T follicular helper cell (primary cell): ENCODE data around the gene SLC40A1.

ENCODE experiments used
- DNase-seq: peaks from one replicate; pipeline ENCODE4 v3.0.0-alpha.2; 2020; ENCODE audit warnings: low read depth

Gene SLC40A1

GRCh38 chr2:189599245-189599644 lies 18.7 kb upstream of the SLC40A1 start:
- no peak for DNase-seq

- DNase-seq: no peak
Observed at GRCh38 chr2:189595417-189595816, 14.8 kb upstream of the SLC40A1 start.

GRCh38 chr2:189594305-189594704 lies 13.7 kb upstream of the SLC40A1 start:
- no peak for DNase-seq

DNA sequence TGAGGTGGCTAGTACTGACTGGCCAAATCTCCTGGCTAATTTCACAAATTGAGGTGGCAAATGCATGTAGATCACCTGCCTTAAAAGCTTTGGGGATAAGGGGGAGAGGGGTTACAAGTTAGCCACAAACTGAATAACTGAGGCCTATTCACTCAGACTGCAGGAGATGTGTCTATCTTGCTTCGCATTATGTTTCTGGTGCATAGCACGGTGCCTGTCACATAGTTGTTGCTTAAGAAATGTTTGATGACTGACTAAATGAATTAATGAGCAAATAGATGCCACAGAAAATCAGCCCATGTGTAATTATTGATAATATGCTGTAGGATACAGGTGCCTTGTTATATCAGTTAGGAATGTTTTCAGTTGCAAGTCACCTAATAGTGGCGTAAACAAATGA lies 12.5 kb upstream of the SLC40A1 start:
- no peak for DNase-seq

DNA sequence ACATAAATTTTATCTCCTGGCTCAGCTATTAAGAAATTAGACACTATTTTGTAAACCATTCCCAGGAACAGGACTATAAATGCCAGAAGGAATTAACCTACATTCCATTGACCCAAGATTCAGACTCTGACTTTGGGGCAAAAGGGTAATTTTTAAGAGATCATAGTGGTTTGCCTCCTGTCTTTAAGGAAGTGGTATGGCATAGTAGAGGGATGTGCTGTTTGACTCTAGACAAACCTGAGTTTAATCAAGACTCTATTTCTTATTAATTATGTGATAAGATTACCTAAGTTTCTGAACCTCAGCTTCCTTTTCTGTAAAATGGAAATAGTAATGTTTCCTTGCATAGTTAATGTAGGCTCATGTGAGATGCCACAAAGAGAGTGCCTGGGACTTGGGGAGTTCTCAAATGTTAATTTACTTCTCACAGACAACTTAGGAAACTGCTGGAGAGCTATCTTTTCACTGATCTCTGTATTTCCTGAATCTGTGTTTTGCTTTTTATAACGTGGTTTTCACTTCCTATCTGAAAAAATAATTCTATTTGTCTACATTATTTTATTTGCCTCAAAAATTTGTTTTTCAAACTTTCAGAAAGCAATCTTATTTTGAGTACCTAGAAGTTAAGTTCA lies 11.9 kb upstream of the SLC40A1 start:
- no peak for DNase-seq

GRCh38 chr2:189587780-189588179 lies 7.2 kb upstream of the SLC40A1 start:
- no peak for DNase-seq

DNA sequence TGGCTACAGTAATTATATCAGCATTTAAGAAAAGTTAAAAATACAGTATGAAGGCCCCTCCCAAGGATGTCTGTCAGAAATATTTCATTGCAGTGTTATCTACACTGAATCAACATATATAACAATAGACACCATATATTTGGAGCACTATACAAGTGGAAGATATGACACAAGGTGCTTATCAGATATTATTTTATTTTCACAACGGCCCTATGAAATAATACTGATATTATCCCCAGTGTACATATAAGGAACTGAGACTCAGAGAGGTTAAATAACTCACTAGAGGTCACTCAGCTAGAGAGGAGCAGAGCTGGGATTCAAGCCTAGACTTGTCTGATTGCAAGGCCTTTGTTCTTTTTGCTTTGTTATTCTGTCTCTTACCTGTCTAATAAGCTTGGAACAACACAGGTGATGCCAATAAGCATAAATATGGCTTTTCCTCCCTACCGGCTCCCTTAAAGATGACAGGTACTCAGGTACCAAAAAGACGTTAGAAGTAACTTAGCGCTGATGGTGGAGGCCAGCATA lies 4.7 kb upstream of the SLC40A1 start:
- no peak for DNase-seq

DNA sequence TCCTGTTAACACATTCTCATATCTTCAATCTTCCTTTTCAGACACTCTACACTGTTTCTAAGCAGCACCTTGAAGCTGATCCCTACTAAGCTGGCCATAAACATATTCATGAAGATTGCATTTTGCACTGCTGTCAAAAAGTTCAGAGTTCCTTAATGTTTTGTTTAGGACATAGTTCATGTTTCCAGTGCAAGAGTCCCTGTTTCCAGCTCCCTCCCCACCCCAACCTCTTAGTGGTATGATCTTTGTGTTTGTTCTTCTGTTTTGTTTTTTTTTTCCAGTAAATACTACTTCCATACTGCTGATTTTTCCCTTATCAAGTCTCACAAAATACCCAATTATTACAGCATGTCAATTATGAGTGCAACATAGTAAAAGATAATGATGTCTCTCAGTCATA lies 4.1 kb upstream of the SLC40A1 start:
- no peak for DNase-seq

DNA sequence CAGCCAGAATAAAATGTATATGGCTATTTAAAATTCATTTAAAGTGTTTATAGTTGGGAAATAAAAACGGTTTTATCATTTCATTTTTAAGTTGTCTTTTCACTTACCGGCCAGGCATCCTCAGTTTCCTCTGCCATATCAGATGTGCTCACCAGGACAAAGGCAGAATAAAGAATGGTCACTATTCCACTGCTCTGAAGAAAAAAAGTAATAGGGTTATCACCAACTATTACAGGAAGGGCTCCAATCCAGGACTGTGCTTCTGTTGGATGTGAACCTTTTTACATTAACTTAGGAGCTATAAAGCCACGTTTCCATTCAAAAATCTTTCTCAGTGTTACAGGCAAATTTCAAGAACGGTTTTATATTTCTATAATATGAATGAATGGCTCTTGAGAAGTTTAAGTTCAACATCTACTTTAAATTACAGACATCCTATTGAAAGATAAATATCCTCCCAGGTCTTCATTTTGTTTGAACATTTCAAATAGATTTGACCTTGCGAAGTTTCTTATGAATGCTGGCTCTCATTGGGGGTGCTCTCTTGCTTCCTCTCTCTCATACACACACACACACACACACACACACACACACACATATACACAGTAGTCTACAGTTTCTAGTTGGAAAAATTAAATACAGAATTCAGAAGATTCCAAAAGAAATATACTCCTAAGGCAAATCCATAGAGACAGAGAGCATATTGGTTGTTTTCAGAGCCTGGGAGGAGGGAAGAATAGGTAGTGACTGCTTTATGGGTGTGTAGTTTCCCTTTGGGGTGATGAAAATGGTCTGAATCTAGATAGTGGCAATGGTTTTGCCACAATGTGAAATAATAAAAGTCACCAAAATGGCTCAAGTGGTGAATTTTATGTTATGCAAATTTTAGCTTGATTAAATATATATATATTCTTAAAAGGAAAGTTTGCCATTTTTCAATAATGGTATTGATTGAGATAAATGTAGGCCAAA lies 2.9 kb upstream of the SLC40A1 start:
- DNase-seq: no peak

- DNase-seq: no peak
Observed at GRCh38 chr2:189582809-189583192, 2.2 kb upstream of the SLC40A1 start.

DNA sequence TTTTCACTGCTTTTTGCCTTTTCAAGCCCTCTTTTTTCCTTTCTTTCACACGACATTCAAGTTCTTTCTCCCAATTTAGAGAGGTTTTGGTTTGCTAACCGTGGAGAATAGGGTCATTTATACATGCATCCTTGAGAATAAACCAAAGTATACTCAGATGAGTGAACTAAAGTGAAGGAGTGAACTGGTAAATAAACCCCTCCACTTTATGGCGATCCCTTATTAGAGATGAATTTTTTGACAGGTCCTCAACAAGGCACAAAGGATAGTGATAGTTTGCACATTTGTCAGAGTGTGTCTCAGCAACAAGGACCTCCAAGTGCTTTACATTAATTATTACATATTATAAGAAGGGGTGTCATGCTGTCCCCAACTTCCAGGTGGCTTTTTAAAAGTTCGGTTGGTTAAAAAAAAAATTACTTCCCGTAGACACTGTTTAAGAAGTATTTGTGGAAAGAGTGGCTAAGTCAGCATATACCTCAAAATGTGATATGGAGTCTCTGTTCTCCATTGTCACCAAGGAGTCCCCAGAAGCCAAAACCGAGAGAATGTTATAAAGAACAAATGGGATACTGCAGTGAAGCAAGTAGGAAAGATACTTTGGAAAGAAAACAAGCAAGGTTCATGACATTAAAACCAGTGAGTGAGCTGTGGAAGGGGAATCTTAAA lies 1.7 kb upstream of the SLC40A1 start:
- no peak for DNase-seq

GRCh38 chr2:189581354-189582139 lies 961 bp upstream of the SLC40A1 start:
- no peak for DNase-seq

DNA sequence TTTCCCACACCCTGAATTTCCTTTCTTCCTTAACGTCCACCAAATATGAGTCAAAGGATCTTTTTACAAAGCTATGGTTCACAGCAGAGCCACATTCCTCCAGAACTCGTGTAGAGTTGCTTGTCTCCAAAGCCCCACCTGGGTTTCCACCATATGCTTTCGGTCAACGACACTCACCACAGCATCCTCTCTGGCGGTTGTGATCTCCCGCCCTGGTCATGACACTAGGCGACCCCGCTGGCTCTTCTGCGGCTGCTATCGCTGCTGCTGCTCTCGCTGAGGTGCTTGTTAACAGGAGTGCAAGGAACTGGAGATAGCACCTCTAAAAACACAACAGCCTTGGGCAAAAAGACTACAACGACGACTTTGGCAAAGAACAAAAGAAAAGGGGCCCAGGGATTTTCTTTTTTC lies 340 bp downstream of the SLC40A1 start:
- DNase-seq: no peak

GRCh38 chr2:189579585-189580186 lies 900 bp downstream of the SLC40A1 start:
- no peak for DNase-seq

GRCh38 chr2:189578272-189578950 lies 2.2 kb downstream of the SLC40A1 start:
- no peak for DNase-seq

- DNase-seq: no peak
Observed at GRCh38 chr2:189577121-189577520, 3.5 kb downstream of the SLC40A1 start.

DNA sequence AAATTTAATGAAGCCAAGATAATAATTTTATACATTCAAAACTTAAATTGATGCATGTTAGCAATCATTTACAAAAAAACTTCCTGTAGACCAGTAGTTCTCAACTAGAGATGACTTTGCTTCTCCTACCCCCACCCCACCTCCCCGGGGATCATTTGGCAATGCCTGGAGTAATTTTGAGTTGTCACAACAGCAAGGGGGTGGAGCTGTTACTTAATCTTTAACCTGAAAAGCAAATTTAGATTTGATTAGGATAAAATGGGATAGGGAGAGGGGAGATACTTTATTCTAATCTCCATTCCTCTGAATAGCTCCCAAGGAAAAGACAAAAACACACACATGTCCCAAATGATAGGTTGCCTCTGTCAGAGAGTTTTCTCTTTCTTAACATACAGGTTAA lies 4.2 kb downstream of the SLC40A1 start:
- no peak for DNase-seq

- DNase-seq: no peak
Observed at GRCh38 chr2:189574793-189575475, 5.7 kb downstream of the SLC40A1 start.

DNA sequence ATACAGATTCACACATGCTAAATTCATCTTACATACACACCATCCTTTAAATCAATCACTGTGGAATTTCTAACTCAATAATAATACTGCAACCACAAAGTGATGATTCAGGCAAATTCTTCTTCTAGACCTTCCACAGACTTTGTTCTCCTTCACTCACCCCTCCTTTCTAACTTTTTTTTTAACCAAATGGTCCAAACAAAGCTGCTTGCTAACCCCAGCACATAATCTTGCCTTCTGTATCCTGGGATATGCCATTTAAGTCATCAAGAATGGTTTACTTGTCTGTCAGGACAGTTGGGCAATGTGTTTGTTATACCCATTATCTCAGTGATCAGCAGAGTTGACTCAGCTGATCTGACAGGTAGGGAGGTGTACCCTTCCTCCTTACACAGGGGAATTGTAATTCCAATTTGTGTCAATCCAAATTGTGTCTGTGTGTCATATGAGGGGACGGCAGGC lies 10.0 kb downstream of the SLC40A1 start:
- no peak for DNase-seq

- DNase-seq: no peak
Observed at GRCh38 chr2:189569295-189569910, 11.2 kb downstream of the SLC40A1 start.
